T-helper 2 cell treated with Interferon-gamma antibody and Interleukin-4, amounts not matched to agents 5 μg/mL and 100 μg/mL, for 36 hours (primary cell): ENCODE results near the gene GABRG3.

ENCODE experiments used
- DNase-seq: peaks from one replicate; pipeline ENCODE4 v3.0.0; 2021; ENCODE audit warnings: low spot score
- H3K27ac Mint-ChIP-seq: one replicate; pipeline ENCODE4 v1.8.0; 2021; ENCODE audit warnings: mild to moderate bottlenecking, mixed read lengths
- H3K27me3 Mint-ChIP-seq: one replicate; pipeline ENCODE4 v1.8.0; 2021; ENCODE audit warnings: low read depth, mixed read lengths
- H3K36me3 Mint-ChIP-seq: one replicate; pipeline ENCODE4 v1.8.0; 2021; ENCODE audit warnings: low read depth, mixed read lengths
- H3K4me1 Mint-ChIP-seq: one replicate; pipeline ENCODE4 v1.8.0; 2021; ENCODE audit warnings: low read depth, mixed read lengths
- H3K4me3 Mint-ChIP-seq: one replicate; pipeline ENCODE4 v1.8.0; 2022; ENCODE audit warnings: mild to moderate bottlenecking, moderate library complexity, mixed read lengths
- H3K9me3 Mint-ChIP-seq: one replicate; pipeline ENCODE4 v1.8.0; 2021; ENCODE audit warnings: mixed read lengths

GABRG3 gene

GRCh38 chr15:27027229-27027628, 56.2 kb downstream of the GABRG3 start:
- Mint-ChIP-seq H3K27ac (no peak overlapping the region), H3K36me3 (no peaks in the 10 kb centered on the region), H3K4me1 (no peaks in the 10 kb centered on the region), H3K27me3 (no peaks in the 10 kb centered on the region), H3K4me3 (no peak overlapping the region), H3K9me3 (peaks cover 4% of the 10 kb centered on the region)
- DNase-seq: no peak

GRCh38 chr15:27028858-27029477, 58.0 kb downstream of the GABRG3 start:
- H3K27me3 Mint-ChIP-seq: no peaks in the 10 kb centered on the region
- no peak overlapping the region for H3K4me3 Mint-ChIP-seq
- H3K36me3 Mint-ChIP-seq: no peaks in the 10 kb centered on the region
- no peaks in the 10 kb centered on the region for H3K4me1 Mint-ChIP-seq
- no peak overlapping the region for H3K27ac Mint-ChIP-seq
- peaks cover 6% of the 10 kb centered on the region for H3K9me3 Mint-ChIP-seq
- no peak for DNase-seq

GRCh38 chr15:27036210-27036609, 65.2 kb downstream of the GABRG3 start:
- H3K9me3 Mint-ChIP-seq: peaks cover 13% of the 10 kb centered on the region
- no peaks in the 10 kb centered on the region for H3K36me3 Mint-ChIP-seq
- no peaks in the 10 kb centered on the region for H3K27me3 Mint-ChIP-seq
- no peak overlapping the region for H3K27ac Mint-ChIP-seq
- no peak for DNase-seq
- no peak overlapping the region for H3K4me3 Mint-ChIP-seq
- no peaks in the 10 kb centered on the region for H3K4me1 Mint-ChIP-seq

- DNase-seq: no peak
- Mint-ChIP-seq H3K27me3 (no peaks in the 10 kb centered on the region), H3K27ac (no peak overlapping the region), H3K36me3 (no peaks in the 10 kb centered on the region), H3K4me1 (no peaks in the 10 kb centered on the region), H3K4me3 (no peak overlapping the region), H3K9me3 (peaks cover 7% of the 10 kb centered on the region)
These were observed 66.5 kb downstream of the GABRG3 start for GRCh38 chr15:27037501-27037900.

- Mint-ChIP-seq H3K27ac (no peak overlapping the region), H3K9me3 (peaks cover 7% of the 10 kb centered on the region)
- DNase-seq: no peak
These were observed 68.2 kb downstream of the GABRG3 start for GRCh38 chr15:27039152-27039551.

GRCh38 chr15:27042230-27042629, 71.2 kb downstream of the GABRG3 start:
- Mint-ChIP-seq H3K36me3 (no peaks in the 10 kb centered on the region), H3K9me3 (no peaks in the 10 kb centered on the region), H3K4me3 (no peak overlapping the region), H3K4me1 (no peaks in the 10 kb centered on the region), H3K27me3 (no peaks in the 10 kb centered on the region), H3K27ac (no peak overlapping the region)
- no peak for DNase-seq

More at GRCh38 chr15:27039152-27039551, 68.2 kb downstream of the GABRG3 start:
- H3K4me1 Mint-ChIP-seq: no peaks in the 10 kb centered on the region
- no peaks in the 10 kb centered on the region for H3K27me3 Mint-ChIP-seq
- no peak overlapping the region for H3K4me3 Mint-ChIP-seq
- H3K36me3 Mint-ChIP-seq: no peaks in the 10 kb centered on the region

- H3K4me1 Mint-ChIP-seq: no peaks in the 10 kb centered on the region
- H3K4me3 Mint-ChIP-seq: no peak overlapping the region
- no peak for DNase-seq
- H3K27ac Mint-ChIP-seq: no peak overlapping the region
- H3K27me3 Mint-ChIP-seq: no peaks in the 10 kb centered on the region
- no peaks in the 10 kb centered on the region for H3K9me3 Mint-ChIP-seq
- no peaks in the 10 kb centered on the region for H3K36me3 Mint-ChIP-seq
These were observed 71.7 kb downstream of the GABRG3 start for GRCh38 chr15:27042646-27043045.

GRCh38 chr15:27043770-27044169, 72.8 kb downstream of the GABRG3 start:
- Mint-ChIP-seq H3K9me3 (no peaks in the 10 kb centered on the region), H3K27me3 (no peaks in the 10 kb centered on the region), H3K36me3 (no peaks in the 10 kb centered on the region), H3K27ac (no peak overlapping the region), H3K4me3 (no peak overlapping the region), H3K4me1 (no peaks in the 10 kb centered on the region)
- no peak for DNase-seq

GRCh38 chr15:27045796-27046195, 74.8 kb downstream of the GABRG3 start:
- Mint-ChIP-seq H3K36me3 (no peaks in the 10 kb centered on the region), H3K9me3 (no peaks in the 10 kb centered on the region), H3K27me3 (no peaks in the 10 kb centered on the region), H3K4me3 (no peak overlapping the region), H3K4me1 (no peaks in the 10 kb centered on the region), H3K27ac (no peak overlapping the region)
- DNase-seq: no peak

GRCh38 chr15:27046880-27047279, 75.9 kb downstream of the GABRG3 start:
- no peaks in the 10 kb centered on the region for H3K9me3 Mint-ChIP-seq
- no peak overlapping the region for H3K4me3 Mint-ChIP-seq
- H3K36me3 Mint-ChIP-seq: no peaks in the 10 kb centered on the region
- no peaks in the 10 kb centered on the region for H3K27me3 Mint-ChIP-seq
- no peak for DNase-seq
- no peaks in the 10 kb centered on the region for H3K4me1 Mint-ChIP-seq
- no peak overlapping the region for H3K27ac Mint-ChIP-seq

GRCh38 chr15:27050163-27050562, 79.2 kb downstream of the GABRG3 start:
- Mint-ChIP-seq H3K9me3 (peaks cover 9% of the 10 kb centered on the region), H3K4me3 (no peak overlapping the region), H3K27ac (no peak overlapping the region), H3K4me1 (no peaks in the 10 kb centered on the region), H3K27me3 (no peaks in the 10 kb centered on the region), H3K36me3 (no peaks in the 10 kb centered on the region)
- no peak for DNase-seq

- no peaks in the 10 kb centered on the region for H3K4me1 Mint-ChIP-seq
- no peaks in the 10 kb centered on the region for H3K27me3 Mint-ChIP-seq
- H3K36me3 Mint-ChIP-seq: no peaks in the 10 kb centered on the region
- H3K9me3 Mint-ChIP-seq: peaks cover 14% of the 10 kb centered on the region
- no peak overlapping the region for H3K4me3 Mint-ChIP-seq
- DNase-seq: no peak
- no peak overlapping the region for H3K27ac Mint-ChIP-seq
These were observed 83.4 kb downstream of the GABRG3 start for GRCh38 chr15:27054426-27054825.

GRCh38 chr15:27057904-27058645, 87.1 kb downstream of the GABRG3 start:
- no peak for DNase-seq
- Mint-ChIP-seq H3K27me3 (no peaks in the 10 kb centered on the region), H3K4me3 (no peak overlapping the region), H3K36me3 (no peaks in the 10 kb centered on the region), H3K4me1 (no peaks in the 10 kb centered on the region), H3K9me3 (peaks cover 18% of the 10 kb centered on the region), H3K27ac (no peak overlapping the region)

- Mint-ChIP-seq H3K27me3 (no peaks in the 10 kb centered on the region), H3K27ac (no peak overlapping the region), H3K9me3 (peaks cover 14% of the 10 kb centered on the region), H3K36me3 (no peaks in the 10 kb centered on the region), H3K4me1 (no peaks in the 10 kb centered on the region), H3K4me3 (no peak overlapping the region)
- DNase-seq: no peak
These were observed 88.0 kb downstream of the GABRG3 start for GRCh38 chr15:27058939-27059338.
